HG03025 (cell line): ENCODE data around the gene PACSIN1.

Experiments
- ATAC-seq: cut with Tn5 transposase; IDR thresholded peaks from one replicate; pipeline ENCODE4 v1.9.1; 2021; ENCODE audit warnings: mild to moderate bottlenecking, moderate library complexity; ENCODE audit not compliant: unreplicated experiment, low FRiP score

The PACSIN1 gene

DNA sequence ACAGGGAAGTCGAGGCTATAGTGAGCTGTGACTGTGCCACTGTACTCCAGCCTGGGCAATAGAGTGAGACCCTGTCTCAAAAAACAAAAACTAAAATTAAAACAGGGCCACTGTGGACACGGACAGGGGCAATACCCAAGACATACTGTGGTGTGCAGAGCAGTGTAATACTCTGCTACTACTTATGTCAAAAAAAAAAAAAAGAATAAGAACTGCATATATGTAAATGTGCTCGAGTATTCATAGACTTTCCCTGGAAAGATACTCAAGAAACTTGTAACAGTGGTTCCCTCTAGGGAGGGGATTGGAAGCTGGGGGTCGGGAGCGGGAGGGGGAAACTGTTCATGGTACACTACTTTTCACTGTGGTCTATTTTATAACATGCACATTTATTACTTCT lies 74.3 kb downstream of the PACSIN1 start:
- no peak for ATAC-seq

DNA sequence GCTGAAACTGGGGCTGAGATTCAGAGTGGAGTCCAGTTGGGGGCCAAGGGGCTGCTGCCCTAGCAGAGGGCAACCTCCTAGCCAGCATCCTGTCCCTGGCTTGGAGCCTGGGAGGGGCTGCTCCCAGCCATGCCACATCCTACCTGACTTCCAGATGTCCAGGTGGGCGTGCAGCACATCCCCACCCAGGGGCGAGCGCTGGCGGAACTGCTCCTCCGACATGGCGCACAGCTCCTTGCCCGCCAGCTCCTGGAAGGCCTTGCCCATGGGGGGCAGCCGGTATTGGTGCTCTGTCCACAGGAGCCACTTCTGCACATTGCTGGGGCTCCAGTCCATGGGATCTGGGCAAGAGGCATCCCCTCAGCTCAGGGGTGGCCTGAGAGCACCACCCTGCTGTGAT lies 75.0 kb downstream of the PACSIN1 start:
- no peak for ATAC-seq

DNA sequence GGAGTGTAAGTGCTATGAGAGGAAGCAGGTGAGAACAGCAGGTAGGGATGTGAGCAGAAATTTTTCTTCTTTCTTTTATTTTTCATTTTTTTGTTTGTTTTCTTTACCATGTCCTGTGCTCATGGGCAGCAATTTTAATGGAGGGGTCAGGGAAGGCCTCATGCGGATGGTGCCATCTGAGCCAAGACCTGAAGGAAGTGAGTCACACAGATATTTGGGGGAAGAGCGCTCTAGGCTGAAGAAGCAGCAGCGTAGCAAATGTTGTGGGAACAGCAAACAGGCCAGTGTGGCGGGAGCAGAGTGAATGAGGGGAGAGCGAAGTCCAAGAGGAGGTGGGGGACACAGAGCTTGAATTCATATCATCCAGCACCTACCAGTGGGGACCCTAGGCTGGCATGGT lies 77.5 kb downstream of the PACSIN1 start:
- no peak for ATAC-seq

DNA sequence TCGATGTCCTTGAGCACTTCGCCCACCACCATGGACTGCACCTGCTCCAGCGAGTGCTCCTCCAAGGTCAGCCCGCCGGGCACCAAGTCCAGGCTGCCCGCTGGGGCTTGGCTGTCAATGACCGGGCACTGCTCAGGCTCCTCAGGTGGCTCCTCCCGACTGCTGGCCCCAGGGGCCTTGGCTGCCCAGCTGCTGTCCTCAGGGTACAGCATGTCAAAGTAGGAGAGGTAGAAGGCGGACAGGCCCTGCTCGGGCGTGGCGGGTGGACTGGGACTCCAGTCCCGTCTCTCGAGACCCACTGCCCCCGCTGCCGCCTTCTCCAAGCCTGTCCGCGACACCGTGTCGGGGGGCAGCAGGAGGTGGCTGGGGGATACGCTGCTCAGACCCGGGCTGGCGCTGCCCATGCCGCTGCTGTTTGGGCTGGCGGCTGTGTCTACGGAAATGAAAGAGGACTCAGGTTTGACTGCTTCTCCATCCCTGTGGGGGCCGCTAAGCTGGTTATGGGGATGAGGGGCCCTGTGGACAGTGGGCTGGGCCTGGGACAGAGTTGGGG lies 78.3 kb downstream of the PACSIN1 start:
- ATAC-seq = no peak

DNA sequence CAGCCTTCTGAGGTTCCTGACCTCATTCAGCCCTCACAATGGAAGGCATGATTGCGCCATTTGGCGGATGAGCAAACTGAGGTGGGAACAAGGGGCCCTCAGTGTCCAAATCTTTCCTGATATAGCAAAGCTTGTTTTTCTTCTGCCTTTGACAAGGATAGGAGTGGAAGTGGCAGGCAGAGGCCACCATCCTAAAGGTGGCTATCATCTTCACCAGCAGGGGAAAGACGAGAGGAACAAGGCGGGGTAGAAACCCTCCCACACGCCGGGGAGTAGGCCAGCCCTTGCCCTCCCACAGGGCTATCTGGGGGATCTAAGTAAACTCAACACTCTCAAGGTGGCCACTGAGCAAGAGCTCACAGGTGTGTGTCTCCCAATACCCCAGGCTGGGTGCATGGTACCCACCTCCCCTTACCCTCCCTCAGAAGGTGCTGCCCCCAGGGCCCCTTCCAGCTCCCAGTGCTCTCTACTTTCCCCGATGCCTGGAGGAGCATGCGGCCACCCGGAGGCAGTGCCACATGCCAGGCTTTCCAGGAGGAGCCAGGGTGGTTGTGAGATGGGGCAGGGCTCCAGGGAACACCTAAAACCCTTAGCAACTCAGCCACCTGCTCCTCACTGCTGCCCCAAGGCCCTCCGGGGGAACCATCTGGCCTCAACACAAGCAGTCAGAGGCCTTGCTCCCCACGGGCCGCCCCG lies 79.0 kb downstream of the PACSIN1 start:
- ATAC-seq = no peak

DNA sequence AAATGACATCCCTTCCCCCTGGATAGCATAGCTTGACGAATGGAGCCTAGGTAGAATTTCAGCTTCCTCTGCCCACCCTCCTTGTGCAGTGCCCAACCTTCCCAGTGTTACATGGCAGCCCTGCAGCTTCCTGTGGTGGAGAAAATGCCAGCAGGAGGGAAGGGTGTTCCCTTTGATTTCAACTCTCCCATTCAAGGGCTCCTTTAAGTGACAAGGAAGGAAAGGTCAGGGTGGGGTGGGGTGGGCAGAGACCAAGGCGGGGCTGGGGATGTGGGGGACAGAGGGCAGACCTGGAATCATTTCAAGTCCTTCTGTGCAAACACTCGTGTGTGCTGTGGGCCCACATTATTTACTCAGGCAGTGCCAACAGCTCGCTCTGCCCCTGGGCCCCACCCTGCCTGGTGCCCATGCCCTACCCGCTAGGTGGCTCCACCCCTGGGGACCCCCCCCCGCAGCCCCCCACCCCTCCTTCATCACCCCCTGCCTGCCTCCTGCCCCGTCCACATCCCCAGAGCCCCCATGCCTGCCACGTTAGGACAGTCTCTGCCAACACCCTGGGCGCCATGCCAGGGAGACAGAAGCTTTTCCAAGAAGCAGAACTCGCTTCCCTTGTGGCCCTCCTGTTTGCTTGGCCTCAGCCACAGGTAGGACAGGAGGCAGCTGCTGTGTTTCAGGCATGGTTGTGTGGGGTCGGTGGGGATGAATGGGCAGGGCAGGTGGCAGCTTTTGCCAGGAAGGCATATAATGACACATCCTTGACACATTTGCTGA lies 80.9 kb downstream of the PACSIN1 start:
- ATAC-seq = no peak

DNA sequence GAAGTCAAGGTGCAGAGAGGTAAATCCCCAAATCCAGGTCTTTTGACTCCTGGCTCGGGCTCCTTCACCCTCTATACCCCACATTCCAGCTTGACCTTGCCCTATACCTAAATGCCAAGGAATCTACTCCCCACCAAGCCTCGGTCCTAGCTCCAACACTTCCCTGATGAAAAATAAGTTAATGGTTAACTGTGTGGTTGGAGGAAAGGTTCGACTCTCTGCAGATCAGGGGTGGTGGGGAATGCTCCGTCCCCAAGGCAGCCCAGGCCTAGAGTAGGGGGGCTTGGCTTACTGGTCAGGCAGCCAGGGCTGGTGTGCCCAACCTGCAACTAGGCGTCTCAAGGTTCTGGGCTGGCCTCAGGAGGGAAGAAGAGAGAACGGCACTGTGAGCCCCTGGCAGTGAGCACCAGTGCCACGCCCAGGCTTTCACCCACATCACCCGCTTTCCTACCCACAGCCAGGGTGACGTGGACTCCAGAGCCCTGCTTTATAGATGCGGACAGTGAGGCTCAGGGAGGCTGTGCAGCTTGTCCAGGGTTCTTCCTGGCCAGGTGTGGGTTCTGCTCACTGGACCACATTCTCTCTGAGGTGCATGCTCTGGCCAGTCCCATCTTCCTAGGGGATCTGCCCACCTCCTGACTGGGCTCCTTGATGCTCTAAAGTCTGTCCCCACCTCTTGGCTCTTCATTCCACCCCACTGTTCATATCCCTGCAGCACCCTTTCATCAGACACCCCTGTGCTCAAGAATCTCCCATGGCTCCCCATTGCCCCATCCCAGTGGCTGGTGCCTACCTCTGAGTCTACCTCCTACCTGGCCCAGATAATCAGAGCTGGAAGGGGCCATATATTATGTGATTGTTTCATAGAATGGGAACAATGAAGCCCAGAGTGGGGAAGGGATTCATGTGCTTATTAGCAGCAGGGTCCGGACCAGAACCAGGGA lies 82.1 kb downstream of the PACSIN1 start:
- no peak for ATAC-seq

DNA sequence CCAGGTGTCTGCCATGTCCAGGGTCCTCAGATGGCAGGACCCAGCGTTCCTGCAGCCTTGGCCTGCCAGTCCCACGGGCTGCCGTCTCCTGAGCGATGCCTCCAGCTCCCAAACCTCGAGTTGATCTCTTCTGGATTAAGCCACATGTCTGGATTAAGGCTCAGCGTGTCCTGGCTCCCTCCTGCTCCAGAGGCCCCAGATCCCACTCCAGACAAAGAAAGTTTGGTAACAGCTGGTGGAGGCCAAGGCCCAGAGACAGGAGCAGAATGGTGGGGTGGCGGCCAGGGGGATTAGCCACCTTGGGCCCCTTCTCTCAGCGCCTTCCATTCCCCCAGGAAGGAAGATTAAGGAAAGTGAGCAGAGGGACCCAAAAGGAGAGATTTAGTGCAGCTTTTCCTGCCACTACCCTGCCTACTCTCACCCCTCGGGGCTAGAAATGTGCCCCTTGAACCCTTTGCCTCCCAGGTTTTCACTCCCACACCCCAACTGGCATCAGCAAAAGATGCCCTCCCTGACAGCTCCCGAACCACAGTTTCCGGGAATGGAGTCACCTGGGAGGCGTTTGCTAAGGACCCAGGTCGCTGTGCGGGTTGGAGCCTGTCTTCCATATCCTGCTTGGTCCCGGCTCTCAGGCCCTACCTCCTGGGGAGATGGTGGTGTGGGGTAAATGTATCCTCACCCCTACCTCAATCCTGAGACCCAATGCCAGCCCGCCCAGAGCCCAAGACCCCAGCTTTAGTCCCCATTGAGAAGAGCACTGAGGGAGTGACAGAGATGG lies 83.3 kb downstream of the PACSIN1 start:
- no peak for ATAC-seq

DNA sequence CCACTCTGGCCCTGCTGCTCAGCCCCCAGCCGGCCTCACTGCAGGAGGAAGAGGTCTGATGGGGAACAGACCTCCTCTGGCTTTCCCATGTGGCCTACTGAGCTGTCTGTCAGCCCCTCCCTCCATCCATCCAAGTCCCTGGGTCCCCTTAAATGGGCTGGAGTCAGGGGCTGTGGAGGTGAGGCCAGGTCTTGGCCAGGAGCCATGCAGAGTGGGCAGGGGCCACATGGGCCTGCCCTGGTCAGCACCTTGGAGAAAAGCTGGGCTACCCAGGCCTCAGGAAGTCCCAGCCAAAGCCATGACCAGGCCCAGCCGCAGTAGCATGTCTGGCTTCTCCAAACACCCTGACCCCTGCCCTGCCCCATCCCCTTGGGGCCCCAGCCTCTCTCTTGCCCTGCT lies 83.9 kb downstream of the PACSIN1 start:
- no peak for ATAC-seq

DNA sequence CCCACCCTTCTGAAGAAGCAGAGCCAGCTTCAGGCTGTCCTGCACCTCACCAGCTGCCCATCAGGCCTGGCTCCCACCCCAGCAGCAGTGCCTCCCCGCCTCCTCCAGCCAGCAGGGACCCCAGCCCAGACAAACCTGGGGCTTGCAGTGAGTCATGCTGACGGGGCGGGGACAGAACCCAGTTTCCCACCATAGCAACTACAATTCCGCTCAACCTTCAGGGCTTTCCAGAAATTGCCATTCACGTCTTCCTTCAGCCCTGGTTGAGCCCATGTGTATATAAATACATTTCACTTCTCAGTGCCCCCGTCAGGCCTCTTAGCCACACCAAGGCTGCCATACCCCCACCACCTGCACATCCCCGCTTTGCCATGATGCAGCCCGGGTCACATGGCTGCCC lies 85.8 kb downstream of the PACSIN1 start:
- ATAC-seq = no peak

DNA sequence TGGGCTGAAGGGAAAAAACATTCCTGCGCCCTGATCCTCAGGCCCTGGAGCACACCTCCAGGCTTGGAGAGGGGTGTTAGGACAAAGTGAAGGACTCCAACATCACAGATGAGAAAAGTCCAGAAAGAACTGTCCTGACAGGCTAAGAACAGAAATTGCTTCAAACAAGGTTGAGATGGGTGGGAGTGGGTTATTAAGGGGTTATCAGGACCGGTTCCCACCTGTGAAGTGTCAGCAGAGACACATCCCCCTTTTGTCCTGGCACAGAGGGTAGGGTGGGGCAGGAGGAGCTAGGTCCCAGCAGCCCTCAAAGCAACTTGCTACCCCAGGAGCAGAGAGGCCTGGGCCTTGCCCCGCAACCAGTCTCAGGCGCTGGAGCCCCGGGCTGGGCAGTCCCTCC lies 86.7 kb downstream of the PACSIN1 start:
- no peak for ATAC-seq

DNA sequence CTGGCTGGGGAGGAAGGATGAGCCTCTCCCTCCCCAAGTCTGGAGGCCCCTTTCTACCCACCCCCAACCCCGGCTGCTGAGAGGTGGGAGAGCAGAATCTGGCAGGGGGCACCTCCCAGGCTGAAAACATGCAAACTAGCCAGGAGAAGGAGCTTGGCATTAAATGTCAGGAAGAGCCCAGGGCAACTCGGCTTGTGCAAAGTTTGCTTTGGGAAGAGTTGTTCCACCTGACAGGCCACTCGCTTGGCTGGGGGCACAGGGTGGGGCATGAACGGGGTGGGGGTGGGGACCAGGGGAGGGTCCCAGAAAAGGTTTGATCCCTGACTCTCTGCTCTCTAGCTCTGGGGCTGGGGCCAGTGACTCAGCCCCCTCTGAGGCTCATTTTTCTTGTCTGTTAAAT lies 87.3 kb downstream of the PACSIN1 start:
- no peak for ATAC-seq

DNA sequence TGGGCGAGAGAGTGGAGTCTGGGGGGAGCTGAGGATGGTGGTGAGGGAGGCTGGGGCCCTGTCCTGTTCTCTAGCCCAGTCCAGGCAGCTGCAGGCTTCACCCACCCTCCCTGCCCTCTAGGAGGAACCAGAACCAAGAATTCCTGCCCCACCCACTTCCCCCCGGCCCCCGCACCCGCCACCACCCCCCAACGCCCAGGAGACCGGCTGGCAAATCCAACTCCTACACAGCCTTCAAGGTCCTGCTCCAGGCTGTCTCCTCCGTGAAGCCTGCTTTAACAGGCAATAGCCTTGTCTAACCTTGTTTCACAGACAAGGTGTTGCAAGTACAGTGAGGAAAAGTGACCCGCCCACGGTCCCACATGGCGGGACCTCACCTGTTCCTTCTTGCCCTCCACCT lies 87.9 kb downstream of the PACSIN1 start:
- ATAC-seq = no peak

DNA sequence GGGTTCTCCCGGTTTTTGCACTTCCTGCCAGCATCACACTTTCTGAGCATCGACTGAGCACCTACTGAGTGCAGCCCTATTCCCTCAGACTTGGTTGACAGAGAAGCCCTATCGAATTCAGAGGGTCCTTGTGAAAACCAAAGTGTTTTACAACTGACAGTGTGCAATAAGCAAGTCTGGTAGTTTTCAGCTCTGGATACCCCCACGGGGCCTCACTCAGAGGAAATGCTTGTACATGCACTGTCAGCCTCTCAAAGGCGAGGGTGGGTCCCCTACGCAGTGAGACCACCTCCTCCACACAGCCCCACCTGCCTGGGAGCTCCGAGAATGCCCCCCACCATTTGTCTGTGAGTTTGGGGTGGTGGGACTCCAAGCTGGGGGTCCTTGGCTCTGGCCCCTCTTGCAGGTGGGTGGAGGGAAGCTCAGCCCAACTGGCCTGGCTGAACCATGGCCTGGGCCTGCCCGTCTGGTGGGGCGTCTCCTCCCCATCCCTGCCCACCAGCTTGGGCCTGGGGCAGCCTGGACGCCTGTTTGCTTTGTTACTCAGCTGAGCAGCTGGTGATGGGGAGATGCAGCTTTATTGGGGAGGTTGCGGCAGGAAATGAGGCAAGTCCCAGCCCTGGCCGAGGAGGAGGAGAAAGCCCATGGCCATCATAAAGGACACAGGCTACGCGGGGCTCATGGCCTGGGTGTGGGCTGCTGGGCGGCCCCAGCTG lies 88.6 kb downstream of the PACSIN1 start:
- no peak for ATAC-seq

DNA sequence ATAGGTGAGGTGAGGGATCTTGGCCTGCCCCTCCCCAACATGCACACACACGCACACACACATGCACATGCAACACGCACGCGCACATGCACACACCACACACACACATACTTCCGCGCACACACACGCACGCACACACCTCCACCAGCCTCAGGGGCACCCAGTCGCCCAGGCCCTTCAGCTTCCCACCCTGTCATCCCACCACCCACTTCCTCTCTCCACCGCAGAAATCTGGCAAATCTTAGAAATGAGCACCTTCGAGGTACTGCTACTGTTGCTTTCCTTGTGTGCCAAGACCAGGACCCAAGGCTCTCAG lies 89.1 kb downstream of the PACSIN1 start:
- no peak for ATAC-seq

DNA sequence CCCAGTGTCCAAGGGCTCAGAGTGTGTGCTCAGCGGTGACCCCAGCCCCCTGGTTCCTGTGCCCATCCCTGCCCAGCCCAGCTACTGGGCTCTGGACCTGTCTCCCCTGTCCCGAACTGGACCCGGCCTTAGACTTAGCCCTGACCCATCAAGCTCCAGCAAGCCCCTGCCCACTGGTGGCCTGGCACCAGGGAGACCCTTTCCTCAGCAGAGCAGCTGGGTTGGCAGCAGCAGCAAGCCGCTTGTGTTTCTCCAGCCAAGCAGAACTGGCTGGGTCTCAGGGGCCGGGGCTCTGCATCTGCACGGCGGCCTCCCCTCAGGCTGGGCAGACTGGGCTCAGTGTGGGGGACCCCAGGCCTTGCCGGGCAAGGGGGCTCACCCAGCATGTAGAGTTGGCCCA lies 89.5 kb downstream of the PACSIN1 start:
- no peak for ATAC-seq

DNA sequence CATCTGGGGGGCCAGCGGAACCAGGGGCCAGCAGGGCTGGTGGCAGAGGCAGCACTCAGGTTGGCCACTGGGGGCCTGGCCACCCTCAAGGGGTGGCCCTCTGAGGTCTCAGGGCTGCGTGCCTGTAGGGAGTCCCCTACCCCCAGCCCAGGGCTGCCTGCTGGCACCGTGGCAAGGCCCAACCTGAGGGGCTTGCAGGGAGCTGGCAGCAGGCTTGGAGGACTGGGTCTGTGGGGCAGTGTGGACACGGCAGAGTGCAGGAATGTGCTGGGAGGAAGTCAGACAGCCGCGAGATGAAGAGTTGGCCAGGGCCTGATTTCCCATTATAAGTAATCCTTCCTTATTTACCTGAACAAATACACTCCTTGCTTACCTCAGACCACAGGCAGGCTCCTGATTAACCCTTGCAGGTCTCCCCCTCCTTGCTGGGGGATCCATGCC lies 90.2 kb downstream of the PACSIN1 start, which contains the start of gene SPDEF:
SPDEF (minus strand) TSS at position 299 of the 441 bp plus-strand sequence. CDS start 11,874 bp downstream, outside the sequence.
- no peak for ATAC-seq

DNA sequence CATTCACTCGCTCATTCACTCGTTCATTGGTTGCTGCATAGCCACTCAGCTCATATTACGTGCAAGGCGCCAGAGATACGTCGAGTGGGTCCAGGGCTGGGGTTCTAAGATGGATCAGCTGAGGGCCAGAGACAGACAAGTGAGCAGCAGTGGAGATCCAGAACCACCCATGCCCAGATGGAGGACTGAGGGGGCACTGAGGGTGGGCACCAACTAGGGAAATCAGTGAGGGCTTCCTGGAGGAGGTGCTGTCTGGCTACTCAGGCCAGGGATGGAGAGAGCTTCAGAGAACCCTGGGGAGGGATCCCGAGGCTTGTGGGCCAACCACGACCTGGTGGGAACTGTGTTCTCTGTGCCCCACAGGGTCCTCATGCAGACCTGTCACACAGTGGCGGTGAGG lies 90.6 kb downstream of the PACSIN1 start:
- no peak for ATAC-seq

DNA sequence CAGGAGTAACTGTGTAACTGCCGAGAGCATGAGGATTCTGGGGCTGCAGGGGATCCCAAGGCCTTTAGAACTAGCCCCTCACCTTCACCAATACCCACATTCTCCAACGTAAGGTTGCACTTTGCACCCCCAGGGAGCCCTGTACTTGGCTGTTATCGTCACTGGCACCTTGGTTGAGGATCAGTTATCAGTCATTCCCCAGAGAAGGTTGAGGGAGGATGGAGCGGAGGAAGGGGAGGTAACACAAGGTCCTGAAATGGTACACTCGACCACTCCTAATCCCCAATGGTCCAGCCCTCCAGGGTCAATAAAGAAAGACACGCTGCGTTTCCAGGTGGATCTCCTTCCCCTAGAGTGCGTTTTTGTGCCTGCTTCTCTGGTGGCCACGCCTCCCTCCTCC lies 91.4 kb downstream of the PACSIN1 start:
- no peak for ATAC-seq
